Measurements from ENCODE around the gene ZBED1.
"Not testable (repeated sequence)": the region's sequence is repeated elsewhere in the genome, so short reads cannot be mapped to it uniquely, and the experiment has no call there.

DNA sequence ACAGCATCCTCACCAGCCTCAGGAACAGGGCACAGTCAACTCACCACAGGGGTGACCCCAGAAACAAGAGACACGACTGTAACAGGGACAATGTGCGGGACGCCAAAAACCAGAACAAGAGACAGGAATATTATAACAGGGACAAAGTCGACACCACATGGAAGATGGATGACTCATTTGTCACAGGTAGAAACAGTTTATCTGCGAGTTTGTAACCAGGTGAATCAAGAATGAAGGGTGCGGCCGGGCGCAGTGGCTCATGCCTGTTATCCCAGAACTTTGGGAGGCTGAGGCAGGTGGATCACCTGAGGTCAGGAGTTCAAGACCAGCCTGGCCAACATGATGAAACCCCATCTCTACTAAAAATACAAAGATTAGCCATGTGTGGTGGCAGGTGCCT lies 44.7 kb downstream of the ZBED1 start:
- TF ChIP-seq EZH2 (IDR thresholded peaks at IDR 0.05; ENCODE audit: low read length, unreplicated experiment); CTCF (conservative IDR thresholded peaks at IDR 0.05; ENCODE audit: low read depth, low read length): not testable (repeated sequence)
